Psoas muscle (tissue), 8 donors: Measurements from ENCODE around the gene NADSYN1. TPM values are rescaled to one million over a fixed set of nuclear protein-coding genes. Genes with fewer than 3 reads are reported as not detected.

ENCODE experiments used
- ATAC-seq, 4 donors: fragments of 200-7000 bp; cut with Tn5 transposase; one replicate each; pipeline ENCODE4 v1.9.1; 2020; ENCODE audit warnings: moderate library complexity in 3 of 4, mild to moderate bottlenecking in 2 of 4
- DNase-seq, 2 donors: peaks; one replicate each; pipeline ENCODE4 v3.0.0-alpha.2; 2020
- H3K27ac ChIP-seq: fragments of 200-600 bp; one replicate; pipeline ENCODE4 v1.8.0; 2022
- H3K27me3 ChIP-seq, 3 donors: fragments of 200-600 bp in 1 of 3; one replicate each; pipeline versions ENCODE4 v1.6.1 to v1.8.0; 2013 to 2022; ENCODE audit warnings: low read length in 2 of 3, mild to moderate bottlenecking in 2 of 3, moderate library complexity in 1 of 3; ENCODE audit not compliant: insufficient read depth in 3 of 3
- H3K36me3 ChIP-seq, 2 donors: fragments of 200-600 bp in 1 of 2; one replicate each; pipeline versions ENCODE4 v1.6.1 to v1.8.0; 2013 to 2022; ENCODE audit warnings: low read depth in 1 of 2, mild to moderate bottlenecking in 1 of 2, moderate library complexity in 1 of 2; ENCODE audit not compliant: insufficient read depth in 1 of 2
- H3K4me1 ChIP-seq: fragments of 200-600 bp; one replicate; pipeline ENCODE4 v1.8.0; 2022
- H3K4me3 ChIP-seq: fragments of 200-600 bp; one replicate; pipeline ENCODE4 v1.8.0; 2022; ENCODE audit warnings: mild to moderate bottlenecking
- H3K9me3 ChIP-seq: fragments of 200-600 bp; one replicate; pipeline ENCODE4 v1.8.0; 2022
- CTCF ChIP-seq: fragments of 200-600 bp; IDR thresholded peaks from one replicate; pipeline ENCODE4 v1.8.0; 2022; ENCODE audit warnings: antibody characterized with exemption
- WGBS, 3 donors: extraction: QIAGEN DNeasy Blood & Tissue Kit; methylation state at CpG; one replicate each; pipeline versions ENCODE4 v1.1.6 to v1.1.7; 2013; 5-methylcytosine and 5-hydroxymethylcytosine counted together
- intact Hi-C, 2 donors: fragments of 100-400 bp; cut with DNase I; formaldehyde crosslinking; loops; one replicate each; pipeline versions ENCODE4 v1.11.0 to v1.14.2; 2022
- polyA plus RNA-seq, 3 donors: library from polyadenylated mRNA; stranded (reverse); fragments of 200-250 nt; gene quantifications; one replicate each; pipeline ENCODE4 v1.2.3, GENCODE V29; 2013
- total RNA-seq, 4 donors: library from RNA; stranded (reverse); fragmentation: NEBNext Ultra II Directional in 2 of 4; extraction: Animal tissue kit (Norgen Biotek cat#: 25700) in 2 of 4; gene quantifications; one replicate each; pipeline versions ENCODE4 v1.2.1 to v1.2.4, GENCODE V29; 2021 to 2023
- donor health status: healthy with polysubstance abuse.
- donor health status: DM: no; HTN: no; CAD: no; lungs with moderate emphysema.
- donor health status: Bipolar disorder and iron deficiency.
- donor health status: healthy.
- donor health status: DM: yes; HTN: yes; CAD: no.
- donor health status: DM: no; HTN: no; CAD: no.
- donor health status: DM: no; HTN: no; CAD: no.
- donor health status: DM: yes; HTN: yes; CAD: no.

NADSYN1 gene
- total and polyA plus RNA-seq, 7 donors: 7.8 to 19.3 (median 13.0) TPM

- peaks cover 3 to 80% of the 10 kb centered on the region in 2 donors for H3K36me3 ChIP-seq
- intact Hi-C loops: loop anchor here in 1 of 2 donors (10.0 kb wide), 1 partner anchor 1184 kb away; the partner anchor contains the start of gene PPFIA1
- DNase-seq (peak in 1 of 2 donors; percentile 26), ATAC-seq (no peak)
- TF ChIP-seq CTCF: no peak
- no peaks in the 10 kb centered on the region for H3K27me3 ChIP-seq
- no peak overlapping the region for H3K27ac ChIP-seq
- no peaks in the 10 kb centered on the region for H3K9me3 ChIP-seq
- H3K4me3 ChIP-seq: no peak overlapping the region
- WGBS, 3 donors: 93 to 96% (median 93%) methylated on average over 26 of the region's 26 CpGs
- peaks cover 7% of the 10 kb centered on the region for H3K4me1 ChIP-seq
These were observed 5.4 kb downstream of the NADSYN1 start for GRCh38 chr11:71458146-71459070.

- Histone ChIP-seq H3K27ac (no peak overlapping the region), H3K4me1 (no peaks in the 10 kb centered on the region), H3K9me3 (no peaks in the 10 kb centered on the region), H3K4me3 (no peak overlapping the region), H3K27me3 (no peaks in the 10 kb centered on the region), H3K36me3 (peaks cover 3 to 88% of the 10 kb centered on the region in 2 donors)
- intact Hi-C loops: loop anchor here in 1 of 2 donors (10.0 kb wide), 1 partner anchor 1184 kb away; the partner anchor contains the start of gene PPFIA1
- TF ChIP-seq CTCF: no peak
- ATAC-seq (peak in 1 of 4 donors; percentile 27), DNase-seq (peak in 1 of 2 donors; percentile 21)
- WGBS, 3 donors: 86 to 89% (median 88%) methylated on average over 23 of the region's 23 CpGs
These were observed 6.2 kb downstream of the NADSYN1 start for GRCh38 chr11:71459076-71459766.

DNA sequence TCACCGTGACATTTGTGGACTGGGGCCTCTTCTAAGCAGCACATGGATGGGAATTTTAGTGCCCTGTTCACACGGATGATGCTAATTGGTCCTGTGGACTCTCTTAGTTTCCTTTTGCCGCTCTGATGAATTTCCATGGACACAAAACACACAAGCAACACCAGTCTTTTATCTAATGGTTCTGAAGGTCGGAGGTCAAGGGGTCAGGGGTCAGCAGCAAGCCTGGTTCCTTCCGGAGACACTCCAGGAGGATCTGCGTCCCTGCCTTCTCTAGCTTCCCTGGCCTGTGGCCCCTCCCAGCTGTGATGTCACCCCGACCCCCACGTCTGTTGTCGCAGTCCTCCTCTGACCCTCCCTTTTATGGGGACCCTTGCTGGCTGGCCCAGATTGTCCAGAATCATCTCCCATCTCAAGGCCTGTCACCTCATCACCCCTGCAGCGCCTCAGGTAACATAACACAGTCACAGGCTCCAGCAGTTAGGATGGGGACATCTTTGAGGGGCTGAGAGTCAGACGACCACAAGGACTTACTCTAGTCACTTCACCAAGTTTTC lies 6.8 kb downstream of the NADSYN1 start:
- Histone ChIP-seq H3K4me1 (no peaks in the 10 kb centered on the region), H3K36me3 (peaks cover 3 to 89% of the 10 kb centered on the region in 2 donors), H3K27me3 (no peaks in the 10 kb centered on the region), H3K9me3 (no peaks in the 10 kb centered on the region), H3K4me3 (no peak overlapping the region), H3K27ac (no peak overlapping the region)
- no peak for ATAC-seq
- TF ChIP-seq CTCF: no peak
- WGBS, 3 donors: 65 to 78% (median 72%) methylated on average over 11 of the region's 11 CpGs
- intact Hi-C loops: loop anchor here in 1 of 2 donors (10.0 kb wide), 1 partner anchor 1185 kb away; the partner anchor contains the start of gene PPFIA1
- DNase-seq: peak in 1 of 2 donors; percentile 22

DNA sequence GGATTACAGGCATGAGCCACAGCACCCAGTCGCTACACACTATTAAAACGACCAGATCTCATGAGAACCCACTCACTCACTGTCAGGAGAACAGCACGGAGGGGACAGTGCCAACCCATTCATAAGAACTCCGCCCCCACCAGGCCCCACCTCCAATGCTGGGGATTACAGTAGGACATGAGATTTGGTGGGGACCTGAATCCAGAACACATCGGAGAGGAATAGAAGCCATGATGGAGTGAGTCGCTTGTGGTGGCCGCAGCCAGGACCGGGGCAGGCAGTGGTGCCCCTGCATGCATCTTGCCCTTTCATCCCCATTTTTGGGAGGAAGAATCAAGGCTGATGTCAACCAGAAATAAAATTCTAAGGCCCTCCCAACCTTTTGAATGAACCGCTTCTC lies 8.7 kb downstream of the NADSYN1 start:
- intact Hi-C loops: no loop called here
- Histone ChIP-seq H3K36me3 (peaks cover 0 to 77% of the 10 kb centered on the region in 2 donors), H3K9me3 (no peaks in the 10 kb centered on the region), H3K4me3 (no peak overlapping the region), H3K27me3 (no peaks in the 10 kb centered on the region), H3K4me1 (no peaks in the 10 kb centered on the region), H3K27ac (no peak overlapping the region)
- DNase-seq (no peak), ATAC-seq (no peak)
- no peak for TF ChIP-seq CTCF
- 87 to 91% (median 89%) methylated on average over 9 of the region's 9 CpGs for WGBS, 3 donors
